Measurements from ENCODE around the gene MEN1. TPM values are rescaled to one million over a fixed set of nuclear protein-coding genes. Genes with fewer than 3 reads are reported as not detected.

The MEN1 gene
- total RNA-seq, 1 donor from 2014 or later = 24.6 TPM

GRCh38 chr11:64834031-64834722, 23.8 kb upstream of the MEN1 start:
- no peak overlapping the region for H3K4me3 ChIP-seq (ENCODE audit: low read depth, low read length)
- no peaks in the 10 kb centered on the region for H3K27me3 ChIP-seq (ENCODE audit: control insufficient read depth, insufficient read depth, low read length)
- no peak for DNase-seq (ENCODE audit: low read depth)
- TF ChIP-seq CTCF (IDR thresholded peaks at IDR 0.05; ENCODE audit: insufficient read depth, low read length, poor library complexity, severe bottlenecking) = no peak
- no peaks in the 10 kb centered on the region for H3K36me3 ChIP-seq (ENCODE audit: control insufficient read depth, insufficient read depth, low read length)

- H3K27me3 ChIP-seq (ENCODE audit: control insufficient read depth, insufficient read depth, low read length) = no peaks in the 10 kb centered on the region
- no peak for TF ChIP-seq CTCF (IDR thresholded peaks at IDR 0.05; ENCODE audit: insufficient read depth, low read length, poor library complexity, severe bottlenecking)
- no peaks in the 10 kb centered on the region for H3K36me3 ChIP-seq (ENCODE audit: control insufficient read depth, insufficient read depth, low read length)
- H3K4me3 ChIP-seq (ENCODE audit: low read depth, low read length) = no peak overlapping the region
- no peak for DNase-seq (ENCODE audit: low read depth)
Observed at GRCh38 chr11:64833509-64833908, 23.2 kb upstream of the MEN1 start.

- DNase-seq (ENCODE audit: low read depth) = no peak
- no peaks in the 10 kb centered on the region for H3K27me3 ChIP-seq (ENCODE audit: control insufficient read depth, insufficient read depth, low read length)
- H3K36me3 ChIP-seq (ENCODE audit: control insufficient read depth, insufficient read depth, low read length) = no peaks in the 10 kb centered on the region
- no peak overlapping the region for H3K4me3 ChIP-seq (ENCODE audit: low read depth, low read length)
- TF ChIP-seq CTCF (IDR thresholded peaks at IDR 0.05; ENCODE audit: insufficient read depth, low read length, poor library complexity, severe bottlenecking) = no peak
Observed at GRCh38 chr11:64833198-64833502, 22.8 kb upstream of the MEN1 start.

- no peak for DNase-seq (ENCODE audit: low read depth)
- Histone ChIP-seq H3K36me3 (ENCODE audit: control insufficient read depth, insufficient read depth, low read length) (no peaks in the 10 kb centered on the region), H3K4me3 (ENCODE audit: low read depth, low read length) (no peak overlapping the region), H3K27me3 (ENCODE audit: control insufficient read depth, insufficient read depth, low read length) (no peaks in the 10 kb centered on the region)
- TF ChIP-seq CTCF (IDR thresholded peaks at IDR 0.05; ENCODE audit: insufficient read depth, low read length, poor library complexity, severe bottlenecking) = no peak
Observed at GRCh38 chr11:64832467-64833197, 22.3 kb upstream of the MEN1 start.

- TF ChIP-seq CTCF (IDR thresholded peaks at IDR 0.05; ENCODE audit: insufficient read depth, low read length, poor library complexity, severe bottlenecking) = no peak
- DNase-seq (ENCODE audit: low read depth) = no peak
- Histone ChIP-seq H3K27me3 (ENCODE audit: control insufficient read depth, insufficient read depth, low read length) (no peaks in the 10 kb centered on the region), H3K36me3 (ENCODE audit: control insufficient read depth, insufficient read depth, low read length) (no peaks in the 10 kb centered on the region), H3K4me3 (ENCODE audit: low read depth, low read length) (no peak overlapping the region)
Observed at GRCh38 chr11:64831411-64831891, 21.1 kb upstream of the MEN1 start.

Data from kidney epithelial cell (primary cell).